Liver (tissue), 9 donors: ENCODE data around the gene PLA2R1. TPM values are rescaled to one million over a fixed set of nuclear protein-coding genes. Genes with fewer than 3 reads are reported as not detected.
A peak's percentile ranks its signal among the peaks of the same experiment; 100 is the strongest.

Source experiments
- DNase-seq: peaks from one replicate; pipeline ENCODE4 v3.0.0-alpha.2; 2017; ENCODE audit warnings: low spot score
- H3K27ac ChIP-seq, 2 donors: one replicate each; pipeline ENCODE4 v1.7.0; 2013; ENCODE audit warnings: inconsistent platforms in 2 of 2, low read length in 2 of 2, control low read depth in 1 of 2, low read depth in 1 of 2, mild to moderate bottlenecking in 1 of 2
- H3K27me3 ChIP-seq, 4 donors: one replicate each; pipeline versions ENCODE4 v1.6.1 to v1.7.0; 2013; ENCODE audit warnings: low read length in 3 of 4, inconsistent platforms in 1 of 4, mild to moderate bottlenecking in 1 of 4, moderate library complexity in 1 of 4; ENCODE audit not compliant: control insufficient read depth in 4 of 4, insufficient read depth in 4 of 4
- H3K36me3 ChIP-seq, 4 donors: one replicate each; pipeline versions ENCODE4 v1.6.1 to v1.7.0; 2013; ENCODE audit warnings: low read length in 3 of 4, mild to moderate bottlenecking in 3 of 4, low read depth in 1 of 4, moderate library complexity in 1 of 4; ENCODE audit not compliant: control insufficient read depth in 4 of 4, insufficient read depth in 3 of 4
- H3K4me1 ChIP-seq, 4 donors: one replicate each; pipeline versions ENCODE4 v1.6.1 to v1.7.0; 2013; ENCODE audit warnings: low read length in 3 of 4, mild to moderate bottlenecking in 3 of 4, moderate library complexity in 1 of 4; ENCODE audit not compliant: control insufficient read depth in 4 of 4, insufficient read depth in 4 of 4
- H3K4me3 ChIP-seq, 3 donors: one replicate each; pipeline versions ENCODE4 v1.6.1 to v1.7.0; 2013; ENCODE audit warnings: low read length in 3 of 3, control low read depth in 1 of 3, low read depth in 1 of 3, mild to moderate bottlenecking in 1 of 3
- H3K9ac ChIP-seq, 2 donors: one replicate each; pipeline ENCODE4 v1.7.0; 2013; ENCODE audit warnings: low read length in 2 of 2, mild to moderate bottlenecking in 2 of 2, moderate library complexity in 2 of 2, control low read depth in 1 of 2, low read depth in 1 of 2
- H3K9me3 ChIP-seq, 4 donors: one replicate each; pipeline versions ENCODE4 v1.6.1 to v1.7.0; 2013; ENCODE audit warnings: low read length in 3 of 4; ENCODE audit not compliant: control insufficient read depth in 4 of 4
- ATF3 ChIP-seq: IDR thresholded peaks from 2 replicates; pipeline ENCODE4 v1.6.1; 2016; ENCODE audit warnings: antibody characterized with exemption
- CTCF ChIP-seq: fragments of 150-350 bp; IDR thresholded peaks from 2 replicates; pipeline ENCODE4 v1.5.1; 2017; ENCODE audit warnings: improper control_type of control experiment, low read depth, low read length; ENCODE audit not compliant: missing input control
- EGR1 ChIP-seq, 2 donors: IDR thresholded peaks; 2 replicates each; pipeline ENCODE4 v1.6.1; 2016 to 2018; ENCODE audit warnings: antibody characterized with exemption in 2 of 2, low read depth in 2 of 2
- FOXA1 ChIP-seq: IDR thresholded peaks from 2 replicates; pipeline ENCODE4 v1.6.1; 2016; ENCODE audit warnings: antibody characterized with exemption
- FOXA2 ChIP-seq: IDR thresholded peaks from 2 replicates; pipeline ENCODE4 v1.6.1; 2016; ENCODE audit warnings: antibody characterized with exemption
- GABPA ChIP-seq, 2 donors: IDR thresholded peaks in 1 of 2; conservative IDR thresholded peaks in 1 of 2; 2 replicates each; pipeline ENCODE4 v1.6.1; 2016; ENCODE audit warnings: antibody characterized with exemption in 2 of 2, mild to moderate bottlenecking in 1 of 2, moderate library complexity in 1 of 2
- HNF4A ChIP-seq, 2 donors: conservative IDR thresholded peaks; 2 replicates each; pipeline ENCODE4 v1.6.1; 2016; ENCODE audit warnings: antibody characterized with exemption in 2 of 2, mild to moderate bottlenecking in 2 of 2
- HNF4G ChIP-seq: IDR thresholded peaks from 2 replicates; pipeline ENCODE4 v1.6.1; 2016; ENCODE audit warnings: antibody characterized with exemption
- JUND ChIP-seq, 2 donors: IDR thresholded peaks; 2 replicates each; pipeline ENCODE4 v1.6.1; 2016; ENCODE audit warnings: antibody characterized with exemption in 2 of 2
- MAX ChIP-seq: IDR thresholded peaks from 2 replicates; pipeline ENCODE4 v1.6.1; 2016; ENCODE audit warnings: antibody characterized with exemption
- NR2F2 ChIP-seq: IDR thresholded peaks from 2 replicates; pipeline ENCODE4 v1.6.1; 2016; ENCODE audit warnings: antibody characterized with exemption
- RAD21 ChIP-seq, 2 donors: IDR thresholded peaks; 2 replicates each; pipeline ENCODE4 v1.6.1; 2016; ENCODE audit warnings: antibody characterized with exemption in 2 of 2, mild to moderate bottlenecking in 2 of 2
- REST ChIP-seq: IDR thresholded peaks from 2 replicates; pipeline ENCODE4 v1.6.1; 2016; ENCODE audit warnings: antibody characterized with exemption, mild to moderate bottlenecking
- RXRA ChIP-seq, 2 donors: IDR thresholded peaks; 2 replicates each; pipeline ENCODE4 v1.6.1; 2017 to 2018; ENCODE audit warnings: antibody characterized with exemption in 2 of 2, mild to moderate bottlenecking in 1 of 2
- SP1 ChIP-seq: IDR thresholded peaks from 2 replicates; pipeline ENCODE4 v1.6.1; 2018; ENCODE audit warnings: antibody characterized with exemption, mild to moderate bottlenecking
- TAF1 ChIP-seq: conservative IDR thresholded peaks from 2 replicates; pipeline ENCODE4 v1.6.1; 2016; ENCODE audit warnings: antibody characterized with exemption, mild to moderate bottlenecking
- YY1 ChIP-seq: IDR thresholded peaks from 2 replicates; pipeline ENCODE4 v1.6.1; 2016; ENCODE audit warnings: antibody characterized with exemption, mild to moderate bottlenecking
- ZBTB33 ChIP-seq: IDR thresholded peaks from 2 replicates; pipeline ENCODE4 v1.6.1; 2016; ENCODE audit warnings: antibody characterized with exemption
- WGBS: extraction: QIAGEN DNeasy Blood & Tissue Kit; methylation state at CpG from one replicate; pipeline ENCODE4 v1.1.7; 2013; 5-methylcytosine and 5-hydroxymethylcytosine counted together
- polyA plus RNA-seq, 2 donors: library from polyadenylated mRNA; stranded (reverse) in 1 of 2; unstranded in 1 of 2; fragments of 200-250 nt in 1 of 2; fragments of >200 nt in 1 of 2; fragmentation: Nextera tagmentation in 1 of 2; extraction: Ambion mirVana in 1 of 2; gene quantifications; one replicate each; pipeline versions ENCODE4 v1.2.1 to v1.2.3, GENCODE V29; 2013 to 2015
- total RNA-seq, 2 donors: library from RNA; depleted of rRNA; stranded (reverse); fragments of >200 nt; gene quantifications; one replicate each; pipeline ENCODE4 v1.2.3, GENCODE V29; 2014
- donor health status: healthy.
- donor health status: healthy.
- donor health status: healthy.
- donor health status: healthy.
- donor health status: healthy.

PLA2R1 gene
- total and polyA plus RNA-seq, 4 donors = 0.61 to 2.3 (median 0.66) TPM

GRCh38 chr2:159996792-159997546 is 65.4 kb downstream of the PLA2R1 start:
- no peak for TF ChIP-seq CTCF
- TF ChIP-seq ATF3 = no peak
- peak in 1 of 2 donors; percentile 25 for TF ChIP-seq RAD21 (IDR thresholded peaks at IDR 0.05)
- TF ChIP-seq ZBTB33 = no peak
- TF ChIP-seq JUND (IDR thresholded peaks at IDR 0.05) = no peak
- no peak for TF ChIP-seq FOXA2
- no peak for TF ChIP-seq RXRA (IDR thresholded peaks at IDR 0.05)
- no peak for TF ChIP-seq TAF1
- no peak for TF ChIP-seq EGR1 (IDR thresholded peaks at IDR 0.05; ENCODE audit: low read depth in 2 of 2)
- TF ChIP-seq SP1 = peak; percentile 10
- no peak for TF ChIP-seq MAX
- no peak for TF ChIP-seq FOXA1
- no peak for TF ChIP-seq GABPA (IDR thresholded peaks at IDR 0.05 in 1 of 2, conservative IDR thresholded peaks at IDR 0.05 in 1 of 2)
- no peak for TF ChIP-seq HNF4A (conservative IDR thresholded peaks at IDR 0.05)
- TF ChIP-seq NR2F2 = peak; percentile 6
- TF ChIP-seq YY1 = no peak
- no peak for TF ChIP-seq REST
- TF ChIP-seq HNF4G = no peak
- no peak overlapping the region for H3K9ac ChIP-seq
- no peaks in the 10 kb centered on the region for H3K4me1 ChIP-seq
- no peaks in the 10 kb centered on the region for H3K36me3 ChIP-seq
- 69% methylated on average over 3 of the region's 3 CpGs for WGBS
- no peak for DNase-seq
- H3K9me3 ChIP-seq = no peaks in the 10 kb centered on the region
- H3K4me3 ChIP-seq = no peak overlapping the region
- H3K27ac ChIP-seq = no peak overlapping the region
- no peaks in the 10 kb centered on the region for H3K27me3 ChIP-seq
